H1 (cell line): ENCODE data around the gene PDCD5. TPM values are rescaled to one million over a fixed set of nuclear protein-coding genes. Genes with fewer than 3 reads are reported as not detected.

Experiments used
- CTCF ChIA-PET: fragments of 300-600 bp; sonication (Branson Sonifier 250); formaldehyde crosslinking; loops from one replicate; lab custom pipeline; 2021; ENCODE audit not compliant: partially characterized antibody; lab: Charles Lee
- POLR2A ChIA-PET: fragments of 300-600 bp; sonication (Branson Sonifier 250); formaldehyde crosslinking; loops from one replicate; lab custom pipeline; 2021; ENCODE audit warnings: inconsistent platforms; ENCODE audit not compliant: partially characterized antibody; lab: Charles Lee
- DNase-seq, 2 experiments: peaks; one replicate each; pipeline versions ENCODE4 v3.0.0 to v3.0.0-alpha.2; 2010 to 2022; ENCODE audit warnings: low spot score in 2 of 2, low read depth in 1 of 2, mixed read lengths in 1 of 2
- FAIRE-seq: peaks from 2 replicates; lab custom pipeline; 2011; peaks lifted over from hg19 to GRCh38; lab: Jason Lieb, UNC
- H2AFZ ChIP-seq: 2 replicates; pipeline ENCODE4 v1.8.1; 2012; ENCODE audit warnings: low read length, inconsistent platforms
- H2AK5ac ChIP-seq: 2 replicates; pipeline ENCODE4 v1.6.1; 2013; ENCODE audit warnings: low read depth, low read length
- H2BK120ac ChIP-seq: replicated peaks from 2 replicates; pipeline ENCODE3; 2013; ENCODE audit warnings: low read depth, low read length, inconsistent platforms
- H2BK12ac ChIP-seq: 2 replicates; pipeline ENCODE4 v1.6.1; 2013; ENCODE audit warnings: low read depth, low read length
- H2BK15ac ChIP-seq: 2 replicates; pipeline ENCODE4 v1.6.1; 2013; ENCODE audit warnings: low read length
- H2BK20ac ChIP-seq: 2 replicates; pipeline ENCODE4 v1.6.1; 2013; ENCODE audit warnings: low read length
- H2BK5ac ChIP-seq: 2 replicates; pipeline ENCODE4 v1.6.1; 2013; ENCODE audit warnings: low read depth, low read length
- H3K14ac ChIP-seq: 2 replicates; pipeline ENCODE4 v1.6.1; 2013; ENCODE audit warnings: inconsistent platforms; ENCODE audit not compliant: insufficient read length
- H3K18ac ChIP-seq: 2 replicates; pipeline ENCODE4 v1.6.1; 2013; ENCODE audit warnings: low read length; ENCODE audit errors: extremely low read depth
- H3K23ac ChIP-seq: 2 replicates; pipeline ENCODE4 v1.6.1; 2013; ENCODE audit warnings: inconsistent platforms; ENCODE audit not compliant: insufficient read length
- H3K23me2 ChIP-seq: 2 replicates; pipeline ENCODE4 v1.6.1; 2013; ENCODE audit warnings: low read depth, low read length
- H3K27ac ChIP-seq: 2 replicates; pipeline ENCODE4 v1.6.1; 2011; ENCODE audit warnings: low read depth, low read length, inconsistent platforms
- H3K27me3 ChIP-seq, 4 experiments: replicated peaks in 1 of 4; 1 replicate in 1 of 4; 2 replicates in 3 of 4; pipeline versions ENCODE4 v1.6.1 to v1.8.1; 2011 to 2013; ENCODE audit warnings: low read length in 3 of 4, mild to moderate bottlenecking in 3 of 4, inconsistent platforms in 2 of 4, mixed read lengths in 2 of 4, moderate library complexity in 1 of 4; ENCODE audit not compliant: control insufficient read depth in 3 of 4, insufficient read depth in 3 of 4; ENCODE audit errors: extremely low read depth in 1 of 4
- H3K36me3 ChIP-seq, 4 experiments: 2 replicates each; pipeline versions ENCODE4 v1.6.1 to v1.8.1; 2011 to 2013; ENCODE audit warnings: mild to moderate bottlenecking in 4 of 4, low read length in 3 of 4, moderate library complexity in 2 of 4, control low read depth in 1 of 4, inconsistent platforms in 1 of 4; ENCODE audit not compliant: insufficient read depth in 4 of 4, control insufficient read depth in 2 of 4
- H3K4ac ChIP-seq: replicated peaks from 2 replicates; pipeline ENCODE3; 2013; ENCODE audit warnings: low read length, low read depth, mixed read lengths, inconsistent platforms; ENCODE audit not compliant: insufficient read length
- H3K4me1 ChIP-seq, 4 experiments: replicated peaks in 1 of 4; 1 replicate in 1 of 4; 2 replicates in 3 of 4; pipeline versions ENCODE4 v1.6.1 to v1.8.1; 2011 to 2013; ENCODE audit warnings: low read length in 3 of 4, inconsistent platforms in 2 of 4, mixed read lengths in 1 of 4; ENCODE audit not compliant: insufficient read depth in 4 of 4, control insufficient read depth in 3 of 4
- H3K4me2 ChIP-seq, 2 experiments: 2 replicates each; pipeline versions ENCODE4 v1.6.1 to v1.8.1; 2011 to 2013; ENCODE audit warnings: low read depth in 2 of 2, low read length in 2 of 2, control low read depth in 1 of 2, inconsistent platforms in 1 of 2, mild to moderate bottlenecking in 1 of 2; ENCODE audit not compliant: insufficient read depth in 1 of 2
- H3K4me3 ChIP-seq, 4 experiments: fragments of 200-600, 300-600 bp in 1 of 4; sonication (generic), shearing (Covaris generic), sonication (Bioruptor Twin) in 1 of 4; 2 replicates each; pipeline versions ENCODE4 v1.5.1 to v1.8.1; 2011 to 2016; ENCODE audit warnings: low read length in 4 of 4, low read depth in 3 of 4, control low read depth in 2 of 4, inconsistent platforms in 2 of 4, mild to moderate bottlenecking in 2 of 4, mixed read lengths in 1 of 4, moderate library complexity in 1 of 4; ENCODE audit not compliant: insufficient read depth in 2 of 4; ENCODE audit errors: extremely low read depth in 1 of 4
- H3K56ac ChIP-seq: replicated peaks from 2 replicates; pipeline ENCODE3; 2013; ENCODE audit warnings: low read depth, mild to moderate bottlenecking, mixed read lengths, low read length, inconsistent platforms; ENCODE audit not compliant: insufficient read length
- H3K79me1 ChIP-seq: 2 replicates; pipeline ENCODE4 v1.6.1; 2013; ENCODE audit warnings: low read depth, low read length, control low read depth
- H3K79me2 ChIP-seq, 2 experiments: 2 replicates each; pipeline versions ENCODE4 v1.6.1 to v1.8.1; 2012 to 2013; ENCODE audit warnings: low read length in 2 of 2, mild to moderate bottlenecking in 2 of 2, inconsistent platforms in 1 of 2; ENCODE audit not compliant: insufficient read depth in 2 of 2, control insufficient read depth in 1 of 2
- H3K9ac ChIP-seq, 4 experiments: replicated peaks in 1 of 4; 1 replicate in 1 of 4; 2 replicates in 3 of 4; pipeline versions ENCODE4 v1.6.1 to v1.8.1; 2011 to 2013; ENCODE audit warnings: low read depth in 3 of 4, low read length in 3 of 4, control low read depth in 2 of 4, mild to moderate bottlenecking in 2 of 4, moderate library complexity in 2 of 4, inconsistent platforms in 1 of 4; ENCODE audit errors: extremely low read depth in 1 of 4
- H3K9me3 ChIP-seq, 2 experiments: 2 replicates each; pipeline versions ENCODE4 v1.6.1 to v1.8.1; 2012 to 2013; ENCODE audit warnings: mild to moderate bottlenecking in 2 of 2, moderate library complexity in 2 of 2, control low read depth in 1 of 2, inconsistent platforms in 1 of 2, low read depth in 1 of 2, low read length in 1 of 2, mixed read lengths in 1 of 2; ENCODE audit not compliant: insufficient read depth in 2 of 2
- H4K20me1 ChIP-seq, 2 experiments: replicated peaks in 1 of 2; 2 replicates each; pipeline versions ENCODE3 to v1.8.1; 2011 to 2013; ENCODE audit warnings: inconsistent platforms in 2 of 2, low read length in 2 of 2, mild to moderate bottlenecking in 1 of 2; ENCODE audit not compliant: insufficient read depth in 2 of 2, control insufficient read depth in 1 of 2
- H4K5ac ChIP-seq: 2 replicates; pipeline ENCODE4 v1.6.1; 2013; ENCODE audit warnings: low read length, low read depth, mixed read lengths, inconsistent platforms; ENCODE audit not compliant: insufficient read length
- H4K8ac ChIP-seq: 2 replicates; pipeline ENCODE4 v1.8.0; 2013; ENCODE audit warnings: mild to moderate bottlenecking, moderate library complexity, low read length, inconsistent platforms; ENCODE audit not compliant: insufficient read depth; ENCODE audit errors: extremely low read depth
- H4K91ac ChIP-seq: replicated peaks from 2 replicates; pipeline ENCODE3; 2013; ENCODE audit warnings: low read length, mixed read lengths, inconsistent platforms; ENCODE audit not compliant: insufficient read length
- CEBPB ChIP-seq: IDR thresholded peaks from 2 replicates; pipeline ENCODE4 v1.6.1; 2012; ENCODE audit warnings: low read depth, low read length
- CHD1 ChIP-seq: IDR thresholded peaks from 2 replicates; pipeline ENCODE4 v1.6.1; 2012; ENCODE audit warnings: low read depth, low read length, improper control_type of control experiment
- EGR1 ChIP-seq: IDR thresholded peaks from 2 replicates; pipeline ENCODE4 v1.6.1; 2011; ENCODE audit warnings: low read depth, low read length, borderline replicate concordance
- GABPA ChIP-seq: IDR thresholded peaks from 2 replicates; pipeline ENCODE4 v1.6.1; 2011; ENCODE audit warnings: mild to moderate bottlenecking, low read length, moderate library complexity, borderline replicate concordance; ENCODE audit not compliant: insufficient read depth
- HDAC6 ChIP-seq: IDR thresholded peaks from one replicate; pipeline ENCODE4 v1.7.1; 2012; ENCODE audit warnings: low read depth, mild to moderate bottlenecking, inconsistent platforms, low read length, moderate library complexity
- KDM5A ChIP-seq: fragments of 200-600 bp; IDR thresholded peaks from 2 replicates; pipeline ENCODE4 v1.7.1; 2012; ENCODE audit warnings: mild to moderate bottlenecking, low read length, inconsistent platforms, mixed read lengths
- RNF2 ChIP-seq: fragments of 200-900, 300-1000 bp; sonication (generic); IDR thresholded peaks from 2 replicates; pipeline ENCODE4 v1.7.1; 2016; ENCODE audit warnings: borderline replicate concordance, low read depth, mild to moderate bottlenecking, antibody characterized with exemption, low read length; ENCODE audit not compliant: poor library complexity, severe bottlenecking; ENCODE audit errors: missing control alignments
- RXRA ChIP-seq: IDR thresholded peaks from 2 replicates; pipeline ENCODE4 v1.6.1; 2011; ENCODE audit warnings: low read depth, mild to moderate bottlenecking, low read length, moderate library complexity; ENCODE audit not compliant: insufficient read depth
- SIN3A ChIP-seq, 2 experiments: IDR thresholded peaks in 1 of 2; conservative IDR thresholded peaks in 1 of 2; 2 replicates each; pipeline ENCODE4 v1.6.1; 2011 to 2012; ENCODE audit warnings: low read length in 2 of 2, improper control_type of control experiment in 1 of 2, low read depth in 1 of 2, mild to moderate bottlenecking in 1 of 2
- SRF ChIP-seq: IDR thresholded peaks from 2 replicates; pipeline ENCODE4 v1.6.1; 2011; ENCODE audit warnings: mild to moderate bottlenecking, low read depth, low read length, moderate library complexity
- TCF12 ChIP-seq: IDR thresholded peaks from 2 replicates; pipeline ENCODE4 v1.6.1; 2011; ENCODE audit warnings: low read depth, mild to moderate bottlenecking, low read length
- WGBS, 2 experiments: shearing (Covaris generic) in 1 of 2; methylation state at CpG; one replicate each; pipeline versions ENCODE4 v1.1.6 to v1.1.7; 2013 to 2015; ENCODE audit warnings: low lambda C conversion rate in 2 of 2, mixed read lengths in 2 of 2, inconsistent platforms in 1 of 2, low coverage in 1 of 2, missing lambda C conversion rate in 1 of 2; ENCODE audit not compliant: insufficient replicate concordance in 2 of 2, insufficient coverage in 1 of 2, insufficient read length in 1 of 2; ENCODE audit errors: extremely low coverage in 1 of 2, missing lambda C conversion rate in 1 of 2; 5-methylcytosine and 5-hydroxymethylcytosine counted together
- polyA plus RNA-seq, 7 experiments: library from polyadenylated mRNA; depleted of rRNA in 3 of 7; stranded (reverse) in 5 of 7; unstranded in 2 of 7; fragments of >200 nt in 5 of 7; fragments of 200-250 nt in 2 of 7; gene quantifications; 1 replicate in 5 of 7; 2 replicates in 1 of 7; 4 replicates in 1 of 7; pipeline versions ENCODE4 v1.2.1 to v1.2.3, GENCODE V29; 2011 to 2013; ENCODE audit warnings: missing spikeins in 2 of 7, mixed read lengths in 2 of 7
- total RNA-seq: library from RNA; stranded (reverse); fragmentation: NEBNext Ultra II Directional; extraction: Animal tissue kit (Norgen Biotek cat#: 25700); gene quantifications from 2 replicates; pipeline ENCODE4 v1.2.1, GENCODE V29; 2021
- TF ChIP-seq, protein P1 (sequence below): IDR thresholded peaks from 2 replicates; pipeline ENCODE4 v1.6.1; 2011; ENCODE audit warnings: low read length, improper control_type of control experiment
- TF ChIP-seq, protein P2 (sequence below): IDR thresholded peaks from 2 replicates; pipeline ENCODE4 v1.6.1; 2012; ENCODE audit warnings: inconsistent platforms

PDCD5 gene
- total and polyA plus RNA-seq, 2 of the 8 experiments (the other 6 are each of a cell fraction or from before 2014, with no cell fraction given): 43.2 to 98.8 TPM

DNA sequence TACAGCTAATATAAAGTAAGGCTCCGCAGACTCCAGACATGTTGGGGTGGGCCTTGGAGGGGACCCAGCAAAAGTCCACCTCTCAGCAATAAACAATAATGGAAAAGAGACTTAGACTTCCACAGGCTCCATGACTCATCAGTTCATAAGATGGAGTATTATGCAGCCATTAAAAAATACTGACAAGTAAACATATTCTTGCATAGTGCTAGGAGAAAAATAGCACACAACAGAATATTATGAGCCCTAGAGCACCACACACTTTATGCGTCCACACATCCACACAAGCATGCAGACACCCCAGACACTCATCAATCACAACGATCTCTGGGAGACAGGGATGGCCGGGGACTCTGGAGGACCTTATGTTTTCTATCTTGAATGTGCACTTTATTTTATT, 46.0 kb downstream of the PDCD5 start:
- H3K27me3 ChIP-seq: no peaks in the 10 kb centered on the region
- FAIRE-seq: no peak
- H2BK15ac ChIP-seq: no peak overlapping the region
- no peak overlapping the region for H2BK5ac ChIP-seq
- no peak overlapping the region for H3K4ac ChIP-seq
- no peak overlapping the region for H3K14ac ChIP-seq
- no peak overlapping the region for H3K4me2 ChIP-seq
- H3K18ac ChIP-seq: no peak overlapping the region
- no peak overlapping the region for H2BK20ac ChIP-seq
- H3K23me2 ChIP-seq: no peaks in the 10 kb centered on the region
- no peak overlapping the region for H3K56ac ChIP-seq
- CTCF ChIA-PET: no interaction called here
- H3K23ac ChIP-seq: no peak overlapping the region
- H2AFZ ChIP-seq: no peak overlapping the region
- H4K5ac ChIP-seq: no peak overlapping the region
- WGBS, 2 experiments: 96% methylated on average over 4 of the region's 4 CpGs; no CpG with 5 or more reads in 1 of the 2 experiments
- H3K79me1 ChIP-seq: peaks cover 2% of the 10 kb centered on the region; the same call in 1 of the 2 replicates
- no peak overlapping the region for H3K4me3 ChIP-seq
- H4K91ac ChIP-seq: no peak overlapping the region
- no peak overlapping the region for H3K9ac ChIP-seq
- peaks cover 0 to 3% of the 10 kb centered on the region in 2 experiments for H4K20me1 ChIP-seq
- H2BK12ac ChIP-seq: no peak overlapping the region
- DNase-seq: no peak
- no peak overlapping the region for H2AK5ac ChIP-seq
- no peaks in the 10 kb centered on the region for H3K79me2 ChIP-seq
- POLR2A ChIA-PET: no interaction called here
- H3K36me3 ChIP-seq: peaks cover 2 to 39% (median 24%) of the 10 kb centered on the region in 4 experiments; a peak in 5 of 8 replicates
- H3K27ac ChIP-seq: no peak overlapping the region
- no peak overlapping the region for H4K8ac ChIP-seq
- H3K4me1 ChIP-seq: no peaks in the 10 kb centered on the region
- no peaks in the 10 kb centered on the region for H3K9me3 ChIP-seq
- H2BK120ac ChIP-seq: no peak overlapping the region
- TF ChIP-seq RNF2: no peak
- TF ChIP-seq RXRA: no peak
- TF ChIP-seq, protein P1, sequence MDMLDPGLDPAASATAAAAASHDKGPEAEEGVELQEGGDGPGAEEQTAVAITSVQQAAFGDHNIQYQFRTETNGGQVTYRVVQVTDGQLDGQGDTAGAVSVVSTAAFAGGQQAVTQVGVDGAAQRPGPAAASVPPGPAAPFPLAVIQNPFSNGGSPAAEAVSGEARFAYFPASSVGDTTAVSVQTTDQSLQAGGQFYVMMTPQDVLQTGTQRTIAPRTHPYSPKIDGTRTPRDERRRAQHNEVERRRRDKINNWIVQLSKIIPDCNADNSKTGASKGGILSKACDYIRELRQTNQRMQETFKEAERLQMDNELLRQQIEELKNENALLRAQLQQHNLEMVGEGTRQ: no peak
- no peak for TF ChIP-seq KDM5A
- no peak for TF ChIP-seq CHD1
- no peak for TF ChIP-seq SRF
- no peak for TF ChIP-seq GABPA
- TF ChIP-seq SIN3A (conservative IDR thresholded peaks at IDR 0.05 in 1 of 2, IDR thresholded peaks at IDR 0.05 in 1 of 2; ENCODE audit: low read depth in 1 of 2, low read length in 2 of 2): no peak
- no peak for TF ChIP-seq EGR1
- no peak for TF ChIP-seq TCF12
- TF ChIP-seq CEBPB: no peak
- TF ChIP-seq, protein P2, sequence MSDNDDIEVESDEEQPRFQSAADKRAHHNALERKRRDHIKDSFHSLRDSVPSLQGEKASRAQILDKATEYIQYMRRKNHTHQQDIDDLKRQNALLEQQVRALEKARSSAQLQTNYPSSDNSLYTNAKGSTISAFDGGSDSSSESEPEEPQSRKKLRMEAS: no peak
- TF ChIP-seq HDAC6: no peak
